Measurements from ENCODE around the gene XPR1. TPM values are rescaled to one million over a fixed set of nuclear protein-coding genes. Genes with fewer than 3 reads are reported as not detected.

XPR1 gene
- total RNA-seq, 1 donor from 2014 or later, result 46.7 TPM

- H3K4me1 Mint-ChIP-seq, result peaks cover 4% of the 10 kb centered on the region
- no peaks in the 10 kb centered on the region for H3K27me3 Mint-ChIP-seq (ENCODE audit: low read depth)
- no peaks in the 10 kb centered on the region for H3K36me3 Mint-ChIP-seq (ENCODE audit: low read depth)
- TF ChIP-seq CTCF (conservative IDR thresholded peaks at IDR 0.05), result no peak
- DNase-seq (ENCODE audit: low read depth, low spot score), result no peak
- H3K9me3 Mint-ChIP-seq, result peaks cover 3% of the 10 kb centered on the region
- no peak overlapping the region for H3K4me3 Mint-ChIP-seq
- H3K27ac Mint-ChIP-seq (ENCODE audit: unreplicated experiment), result no peak overlapping the region
Observed at GRCh38 chr1:180765151-180765550, 133.3 kb downstream of the XPR1 start.

- H3K4me3 Mint-ChIP-seq, result no peak overlapping the region
- H3K36me3 Mint-ChIP-seq (ENCODE audit: low read depth), result peaks cover 6% of the 10 kb centered on the region
- peaks cover 4% of the 10 kb centered on the region for H3K4me1 Mint-ChIP-seq
Observed at GRCh38 chr1:180769889-180770288, 138.1 kb downstream of the XPR1 start.

GRCh38 chr1:180773210-180773865, 141.5 kb downstream of the XPR1 start:
- H3K36me3 Mint-ChIP-seq (ENCODE audit: low read depth), result peaks cover 6% of the 10 kb centered on the region
- H3K27me3 Mint-ChIP-seq (ENCODE audit: low read depth), result no peaks in the 10 kb centered on the region
- no peak overlapping the region for H3K27ac Mint-ChIP-seq (ENCODE audit: unreplicated experiment)
- DNase-seq (ENCODE audit: low read depth, low spot score), result no peak
- no peak overlapping the region for H3K4me3 Mint-ChIP-seq
- no peak for TF ChIP-seq CTCF (conservative IDR thresholded peaks at IDR 0.05)
- peaks cover 3% of the 10 kb centered on the region for H3K9me3 Mint-ChIP-seq
- H3K4me1 Mint-ChIP-seq, result no peaks in the 10 kb centered on the region

More at GRCh38 chr1:180769889-180770288, 138.1 kb downstream of the XPR1 start:
- Mint-ChIP-seq H3K27ac (ENCODE audit: unreplicated experiment) (no peak overlapping the region), H3K27me3 (ENCODE audit: low read depth) (no peaks in the 10 kb centered on the region), H3K9me3 (peaks cover 3% of the 10 kb centered on the region)
- no peak for DNase-seq (ENCODE audit: low read depth, low spot score)
- no peak for TF ChIP-seq CTCF (conservative IDR thresholded peaks at IDR 0.05)

- no peak for TF ChIP-seq CTCF (conservative IDR thresholded peaks at IDR 0.05)
- no peaks in the 10 kb centered on the region for H3K4me1 Mint-ChIP-seq
- no peak overlapping the region for H3K27ac Mint-ChIP-seq (ENCODE audit: unreplicated experiment)
- no peaks in the 10 kb centered on the region for H3K27me3 Mint-ChIP-seq (ENCODE audit: low read depth)
- no peak for DNase-seq (ENCODE audit: low read depth, low spot score)
- no peak overlapping the region for H3K4me3 Mint-ChIP-seq
- H3K9me3 Mint-ChIP-seq, result peaks cover 4% of the 10 kb centered on the region
- H3K36me3 Mint-ChIP-seq (ENCODE audit: low read depth), result peaks cover 4% of the 10 kb centered on the region
Observed at GRCh38 chr1:180775801-180776200, 144.0 kb downstream of the XPR1 start.

- H3K4me3 Mint-ChIP-seq, result no peak overlapping the region
- no peak for TF ChIP-seq CTCF (conservative IDR thresholded peaks at IDR 0.05)
- H3K27ac Mint-ChIP-seq (ENCODE audit: unreplicated experiment), result no peak overlapping the region
- no peaks in the 10 kb centered on the region for H3K27me3 Mint-ChIP-seq (ENCODE audit: low read depth)
- H3K36me3 Mint-ChIP-seq (ENCODE audit: low read depth), result peaks cover under 1% of the 10 kb centered on the region
- peaks cover 2% of the 10 kb centered on the region for H3K4me1 Mint-ChIP-seq
- no peak for DNase-seq (ENCODE audit: low read depth, low spot score)
- peaks cover 4% of the 10 kb centered on the region for H3K9me3 Mint-ChIP-seq
Observed at GRCh38 chr1:180777072-180777689, 145.4 kb downstream of the XPR1 start.

Measured in neural crest cell (in vitro differentiated cells).